ENCODE measurements around the gene RARA. TPM values are rescaled to one million over a fixed set of nuclear protein-coding genes. Genes with fewer than 3 reads are reported as not detected.
"Not testable (repeated sequence)": the region's sequence is repeated elsewhere in the genome, so short reads cannot be mapped to it uniquely, and the experiment has no call there.

The RARA gene
- total RNA-seq, 2 experiments from 2014 or later, result 66.6 to 66.7 TPM

- no peaks in the 10 kb centered on the region for H3K27me3 Mint-ChIP-seq
- ChIA-PET CTCF (interaction anchor here (0.7 to 7.9 kb wide), 16 partner anchors 8 to 232 kb away, joined by 3 to 82 read pairs (median 3); no protein-coding TSS in a partner anchor), POLR2A (interaction anchor here (1.5 kb wide), 1 partner anchor 52 kb away, joined by 5 read pairs; no protein-coding TSS in a partner anchor)
- peak; percentile 65 for DNase-seq
- peaks cover 22% of the 10 kb centered on the region for H3K4me1 Mint-ChIP-seq
- no peaks in the 10 kb centered on the region for H3K9me3 Mint-ChIP-seq
- no peak overlapping the region for H3K4me3 Mint-ChIP-seq
- no peak overlapping the region for H3K27ac Mint-ChIP-seq
- peaks cover 39% of the 10 kb centered on the region for H3K36me3 Mint-ChIP-seq (ENCODE audit: low read depth)
Measured at GRCh38 chr17:40303009-40303657, 5.8 kb upstream of the RARA start.

GRCh38 chr17:40303708-40304551 is 5.0 kb upstream of the RARA start:
- H3K27me3 Mint-ChIP-seq, result no peaks in the 10 kb centered on the region
- CTCF ChIA-PET, result interaction anchor here (0.7 to 7.9 kb wide), 12 partner anchors 9 to 232 kb away, joined by 3 to 82 read pairs (median 3); no protein-coding TSS in a partner anchor
- H3K9me3 Mint-ChIP-seq, result no peaks in the 10 kb centered on the region
- peaks cover 36% of the 10 kb centered on the region for H3K36me3 Mint-ChIP-seq (ENCODE audit: low read depth)
- peaks cover 19% of the 10 kb centered on the region for H3K4me1 Mint-ChIP-seq
- DNase-seq, result no peak
- POLR2A ChIA-PET, result interaction anchor here (1.5 kb wide), 1 partner anchor 51 kb away, joined by 5 read pairs; no protein-coding TSS in a partner anchor
- H3K4me3 Mint-ChIP-seq, result no peak overlapping the region
- no peak overlapping the region for H3K27ac Mint-ChIP-seq

- H3K27me3 Mint-ChIP-seq, H3K27ac Mint-ChIP-seq, H3K4me3 Mint-ChIP-seq, POLR2A ChIA-PET, DNase-seq, H3K9me3 Mint-ChIP-seq: not testable (repeated sequence)
- Mint-ChIP-seq H3K36me3 (ENCODE audit: low read depth) (peaks cover 32% of the 10 kb centered on the region), H3K4me1 (peaks cover 17% of the 10 kb centered on the region)
- CTCF ChIA-PET, result interaction anchor here (0.7 to 7.9 kb wide), 6 partner anchors 12 to 151 kb away, joined by 3 to 82 read pairs (median 8); no protein-coding TSS in a partner anchor
Measured at GRCh38 chr17:40304552-40304863, 4.5 kb upstream of the RARA start.

- POLR2A ChIA-PET, result not testable (repeated sequence)
- CTCF ChIA-PET, result interaction anchor here (0.6 to 7.9 kb wide), 5 partner anchors 12 to 57 kb away, joined by 3 to 82 read pairs (median 4); no protein-coding TSS in a partner anchor
Measured at GRCh38 chr17:40304866-40305265, 4.1 kb upstream of the RARA start.

GRCh38 chr17:40306395-40306794 is 2.6 kb upstream of the RARA start:
- peak overlapping the region; percentile 20 for H3K27ac Mint-ChIP-seq
- ChIA-PET CTCF (interaction anchor here (0.7 to 7.9 kb wide), 8 partner anchors 10 to 150 kb away, joined by 3 to 82 read pairs (median 4); partner anchors contain the start of gene GJD3), POLR2A (interaction anchor here (0.6 to 0.8 kb wide), 2 partner anchors 14 to 38 kb away, joined by 3 to 5 read pairs; no protein-coding TSS in a partner anchor)

More at GRCh38 chr17:40304866-40305265, 4.1 kb upstream of the RARA start:
- DNase-seq, H3K27me3 Mint-ChIP-seq, H3K9me3 Mint-ChIP-seq, H3K27ac Mint-ChIP-seq, H3K4me3 Mint-ChIP-seq: not testable (repeated sequence)
- Mint-ChIP-seq H3K36me3 (ENCODE audit: low read depth) (peaks cover 32% of the 10 kb centered on the region), H3K4me1 (peaks cover 17% of the 10 kb centered on the region)

GRCh38 chr17:40307001-40307730 is 1.8 kb upstream of the RARA start:
- ChIA-PET CTCF (interaction anchor here (0.5 to 7.9 kb wide), 12 partner anchors 9 to 1383 kb away, joined by 3 to 82 read pairs (median 4); partner anchors contain the start of gene GJD3), POLR2A (interaction anchor here (0.6 to 0.8 kb wide), 2 partner anchors 13 to 380 kb away, joined by 3 to 7 read pairs; partner anchors contain the start of gene ORMDL3)
- Mint-ChIP-seq H3K9me3 (no peaks in the 10 kb centered on the region), H3K36me3 (ENCODE audit: low read depth) (peaks cover 17% of the 10 kb centered on the region), H3K27me3 (no peaks in the 10 kb centered on the region), H3K4me3 (no peak overlapping the region), H3K4me1 (peaks cover 30% of the 10 kb centered on the region), H3K27ac (no peak overlapping the region)
- no peak for DNase-seq

More at GRCh38 chr17:40306395-40306794, 2.6 kb upstream of the RARA start:
- Mint-ChIP-seq H3K27me3 (no peaks in the 10 kb centered on the region), H3K4me1 (peaks cover 22% of the 10 kb centered on the region), H3K9me3 (no peaks in the 10 kb centered on the region), H3K4me3 (no peak overlapping the region), H3K36me3 (ENCODE audit: low read depth) (peaks cover 24% of the 10 kb centered on the region)
- no peak for DNase-seq

- no peaks in the 10 kb centered on the region for H3K27me3 Mint-ChIP-seq
- H3K9me3 Mint-ChIP-seq, result no peaks in the 10 kb centered on the region
- H3K36me3 Mint-ChIP-seq (ENCODE audit: low read depth), result peaks cover 14% of the 10 kb centered on the region
- no peak overlapping the region for H3K27ac Mint-ChIP-seq
- ChIA-PET CTCF (interaction anchor here (0.9 to 7.9 kb wide), 10 partner anchors 9 to 280 kb away, joined by 3 to 82 read pairs (median 4); partner anchors contain the start of gene GJD3), POLR2A (interaction anchor here (0.6 kb wide), 1 partner anchor 381 kb away, joined by 7 read pairs; the partner anchor contains the start of gene ORMDL3)
- no peak for DNase-seq
- no peak overlapping the region for H3K4me3 Mint-ChIP-seq
- peaks cover 34% of the 10 kb centered on the region for H3K4me1 Mint-ChIP-seq
Measured at GRCh38 chr17:40307740-40308239, 1.2 kb upstream of the RARA start.

- ChIA-PET CTCF (interaction anchor here (1.1 to 4.2 kb wide), 6 partner anchors 11 to 250 kb away, joined by 3 to 22 read pairs (median 3); no protein-coding TSS in a partner anchor), POLR2A (no interaction called here)
- H3K36me3 Mint-ChIP-seq (ENCODE audit: low read depth), result no peaks in the 10 kb centered on the region
- H3K4me1 Mint-ChIP-seq, result peaks cover 35% of the 10 kb centered on the region
- H3K27ac Mint-ChIP-seq, result peak overlapping the region; percentile 71
- DNase-seq, result no peak
- no peak overlapping the region for H3K4me3 Mint-ChIP-seq
- H3K9me3 Mint-ChIP-seq, result no peaks in the 10 kb centered on the region
- no peaks in the 10 kb centered on the region for H3K27me3 Mint-ChIP-seq
Measured at GRCh38 chr17:40309949-40310510, 1.1 kb downstream of the RARA start.

GRCh38 chr17:40310882-40311391 is 2.0 kb downstream of the RARA start:
- H3K27ac Mint-ChIP-seq, result no peak overlapping the region
- H3K4me1 Mint-ChIP-seq, result peaks cover 44% of the 10 kb centered on the region
- no peaks in the 10 kb centered on the region for H3K9me3 Mint-ChIP-seq
- H3K4me3 Mint-ChIP-seq, result no peak overlapping the region
- no peaks in the 10 kb centered on the region for H3K27me3 Mint-ChIP-seq
- CTCF ChIA-PET, result interaction anchor here (0.6 to 4.2 kb wide), 4 partner anchors 9 to 200 kb away, joined by 3 to 22 read pairs (median 4); no protein-coding TSS in a partner anchor
- H3K36me3 Mint-ChIP-seq (ENCODE audit: low read depth), result no peaks in the 10 kb centered on the region
- no peak for DNase-seq
- POLR2A ChIA-PET, result no interaction called here

GRCh38 chr17:40311575-40311974 is 2.6 kb downstream of the RARA start:
- POLR2A ChIA-PET, result no interaction called here
- no peak overlapping the region for H3K27ac Mint-ChIP-seq
- H3K4me3 Mint-ChIP-seq, result no peak overlapping the region
- CTCF ChIA-PET, result interaction anchor here (1.0 to 4.2 kb wide), 4 partner anchors 9 to 43 kb away, joined by 3 to 22 read pairs (median 4); no protein-coding TSS in a partner anchor
- no peaks in the 10 kb centered on the region for H3K27me3 Mint-ChIP-seq
- DNase-seq, result no peak
- peaks cover 50% of the 10 kb centered on the region for H3K4me1 Mint-ChIP-seq
- no peaks in the 10 kb centered on the region for H3K9me3 Mint-ChIP-seq
- no peaks in the 10 kb centered on the region for H3K36me3 Mint-ChIP-seq (ENCODE audit: low read depth)

- Mint-ChIP-seq H3K4me3 (no peak overlapping the region), H3K9me3 (no peaks in the 10 kb centered on the region), H3K27ac (peak overlapping the region; percentile 42), H3K4me1 (peaks cover 55% of the 10 kb centered on the region), H3K36me3 (ENCODE audit: low read depth) (no peaks in the 10 kb centered on the region), H3K27me3 (no peaks in the 10 kb centered on the region)
- POLR2A ChIA-PET, result no interaction called here
- CTCF ChIA-PET, result interaction anchor here (0.5 to 4.2 kb wide), 6 partner anchors 9 to 43 kb away, joined by 3 to 22 read pairs (median 3); no protein-coding TSS in a partner anchor
- no peak for DNase-seq
Measured at GRCh38 chr17:40312131-40312731, 3.3 kb downstream of the RARA start.

Data from activated CD4-positive, alpha-beta T cell treated with anti-CD3 and anti-CD28 coated beads, Interleukin-2, amount 10 ng/mL, durations not matched to agents 7 days and 5 days (primary cell).